Panc1 (cell line): ENCODE data around the gene NDEL1. TPM values are rescaled to one million over a fixed set of nuclear protein-coding genes. Genes with fewer than 3 reads are reported as not detected.

ENCODE experiments used
- ATAC-seq: fragments of 200-7000 bp; cut with Tn5 transposase; 2 replicates; pipeline ENCODE4 v1.9.1; 2020; ENCODE audit warnings: mild to moderate bottlenecking, moderate library complexity
- BruUV-seq: library from RNA; stranded (reverse); fragments of 400-500 nt; replicated peaks from 2 replicates; lab custom pipeline; 2021; lab: Mats Ljungman, UMichigan
- CTCF ChIA-PET: fragments of 300-600 bp; sonication (Branson Sonifier 250); formaldehyde crosslinking; loops from one replicate; lab custom pipeline; 2022; ENCODE audit warnings: antibody characterized with exemption; lab: Charles Lee
- POLR2A ChIA-PET: fragments of 300-600 bp; sonication (Branson Sonifier 250); formaldehyde crosslinking; loops from one replicate; lab custom pipeline; 2022; ENCODE audit warnings: antibody characterized with exemption; lab: Charles Lee
- DNase-seq: peaks from one replicate; pipeline ENCODE4 v3.0.0-alpha.2; 2010; ENCODE audit warnings: low read depth, low spot score
- H3K27ac ChIP-seq: 2 replicates; pipeline ENCODE4 v1.5.1; 2011; ENCODE audit warnings: mild to moderate bottlenecking, low read length, inconsistent platforms
- H3K27me3 ChIP-seq: fragments of 200-500 bp; sonication (Bioruptor generic); 2 replicates; pipeline ENCODE4 v1.6.0; 2014; ENCODE audit warnings: low read length, inconsistent platforms; ENCODE audit not compliant: control insufficient read depth, insufficient read depth
- H3K36me3 ChIP-seq: fragments of 200-500 bp; sonication (Bioruptor generic); 2 replicates; pipeline ENCODE4 v1.5.1; 2014; ENCODE audit warnings: inconsistent platforms, mild to moderate bottlenecking, low read length, moderate library complexity; ENCODE audit not compliant: control insufficient read depth, insufficient read depth
- H3K4me1 ChIP-seq: 2 replicates; pipeline ENCODE4 v1.5.1; 2011; ENCODE audit warnings: inconsistent platforms, mild to moderate bottlenecking, low read length, moderate library complexity; ENCODE audit not compliant: control insufficient read depth, insufficient read depth
- H3K4me3 ChIP-seq, 2 experiments: 2 replicates each; pipeline ENCODE4 v1.5.1; 2011 to 2012; ENCODE audit warnings: low read depth in 2 of 2, low read length in 2 of 2, mild to moderate bottlenecking in 2 of 2, inconsistent platforms in 1 of 2, moderate library complexity in 1 of 2
- H3K9me3 ChIP-seq: fragments of 200-500 bp; sonication (Bioruptor generic); 2 replicates; pipeline ENCODE4 v1.5.1; 2014; ENCODE audit warnings: low read depth, mild to moderate bottlenecking, inconsistent platforms, low read length, moderate library complexity; ENCODE audit not compliant: control insufficient read depth, insufficient read depth
- CTCF ChIP-seq: fragments of 450-650 bp; IDR thresholded peaks from 2 replicates; pipeline ENCODE4 v1.5.1; 2017; ENCODE audit warnings: mild to moderate bottlenecking
- POLR2AphosphoS5 ChIP-seq: IDR thresholded peaks from 2 replicates; pipeline ENCODE4 v1.6.1; 2012; ENCODE audit warnings: mild to moderate bottlenecking, low read depth, low read length, moderate library complexity
- REST ChIP-seq, 2 experiments: IDR thresholded peaks; 2 replicates each; pipeline ENCODE4 v1.6.1; 2011 to 2012; ENCODE audit warnings: low read depth in 2 of 2, control low read depth in 1 of 2, low read length in 1 of 2, mild to moderate bottlenecking in 1 of 2, moderate library complexity in 1 of 2; ENCODE audit not compliant: insufficient read depth in 1 of 2
- SIN3A ChIP-seq: IDR thresholded peaks from 2 replicates; pipeline ENCODE4 v1.6.1; 2012; ENCODE audit warnings: low read depth, mild to moderate bottlenecking, low read length, moderate library complexity, borderline replicate concordance; ENCODE audit not compliant: insufficient read depth
- TCF7L2 ChIP-seq: IDR thresholded peaks from 2 replicates; pipeline ENCODE4 v1.6.1; 2011; ENCODE audit warnings: mild to moderate bottlenecking, low read depth, low read length, inconsistent platforms
- in situ Hi-C: cut with HindIII; loops from 2 replicates; pipeline ENCODE4 v1.10.0; 2016; ENCODE audit warnings: low sequenced_read_pairs, low pct_unique_long_range_greater_than_20kb
- intact Hi-C: fragments of 100-400 bp; cut with micrococcal nuclease; formaldehyde crosslinking; loops from one replicate; pipeline ENCODE4 v1.10.0; 2022; ENCODE audit not compliant: unreplicated experiment
- total RNA-seq: library from RNA; stranded (reverse); gene quantifications from one replicate; pipeline ENCODE4 v1.2.1, GENCODE V29; 2021; ENCODE audit not compliant: unreplicated experiment

Gene NDEL1
- total RNA-seq, 1 experiment from 2014 or later = 44.8 TPM

- no TSS peak for BruUV-seq
- no peak overlapping the region for H3K27ac ChIP-seq
- no peak overlapping the region for H3K4me3 ChIP-seq
- ATAC-seq (no peak), DNase-seq (no peak)
- TF ChIP-seq CTCF (no peak), SIN3A (no peak)
- CTCF ChIA-PET = no interaction called here
- no peaks in the 10 kb centered on the region for H3K4me1 ChIP-seq
- POLR2A ChIA-PET = no interaction called here
- in situ Hi-C loops (no loop called here), intact Hi-C loops (no loop called here)
- no peaks in the 10 kb centered on the region for H3K27me3 ChIP-seq
- no peaks in the 10 kb centered on the region for H3K36me3 ChIP-seq
- no peaks in the 10 kb centered on the region for H3K9me3 ChIP-seq
Observed at GRCh38 chr17:8506145-8506544, 70.5 kb downstream of the NDEL1 start.

- Histone ChIP-seq H3K36me3 (peaks cover 6% of the 10 kb centered on the region), H3K27ac (no peak overlapping the region), H3K9me3 (no peaks in the 10 kb centered on the region), H3K27me3 (no peaks in the 10 kb centered on the region), H3K4me1 (no peaks in the 10 kb centered on the region), H3K4me3 (no peak overlapping the region)
- in situ Hi-C loops (no loop called here), intact Hi-C loops (no loop called here)
- BruUV-seq = no TSS peak
- no peak for ATAC-seq
- DNase-seq = no peak
- TF ChIP-seq POLR2AphosphoS5 (no peak), SIN3A (no peak), TCF7L2 (no peak), REST (IDR thresholded peaks at IDR 0.05; ENCODE audit: insufficient read depth in 1 of 2, low read depth in 2 of 2, low read length in 1 of 2) (no peak), CTCF (no peak)
- CTCF ChIA-PET = no interaction called here
- POLR2A ChIA-PET = no interaction called here
Observed at GRCh38 chr17:8514801-8515200, 79.1 kb downstream of the NDEL1 start.

Other genes starting within 250 kb of the NDEL1 start
- gene BORCS6, start 245.7 kb upstream of the NDEL1 start, total RNA-seq = 9.3 TPM
- gene AURKB, start 225.3 kb upstream of the NDEL1 start, total RNA-seq = 85.8 TPM
- 34.2 TPM for gene CTC1, start 187.8 kb upstream of the NDEL1 start, total RNA-seq
- gene PFAS, start 186.6 kb upstream of the NDEL1 start, total RNA-seq = 73.0 TPM
- gene RANGRF, start 147.2 kb upstream of the NDEL1 start, total RNA-seq = 16.7 TPM
- 22.0 TPM for gene SLC25A35, start 140.5 kb upstream of the NDEL1 start, total RNA-seq
- gene ARHGEF15, start 125.6 kb upstream of the NDEL1 start, total RNA-seq = not detected
- gene ODF4, start 96.0 kb upstream of the NDEL1 start, total RNA-seq = not detected
- gene RPL26, start 52.7 kb upstream of the NDEL1 start, total RNA-seq = 865 TPM
- gene RNF222, start 38.1 kb upstream of the NDEL1 start, total RNA-seq = not detected
- gene MYH10, start 194.8 kb downstream of the NDEL1 start, total RNA-seq = 36.5 TPM